Measurements from ENCODE around the gene WDR48.
A peak's percentile ranks its signal among the peaks of the same experiment; 100 is the strongest.
"Not testable (repeated sequence)": the region's sequence is repeated elsewhere in the genome, so short reads cannot be mapped to it uniquely, and the experiment has no call there.

Gene WDR48

DNA sequence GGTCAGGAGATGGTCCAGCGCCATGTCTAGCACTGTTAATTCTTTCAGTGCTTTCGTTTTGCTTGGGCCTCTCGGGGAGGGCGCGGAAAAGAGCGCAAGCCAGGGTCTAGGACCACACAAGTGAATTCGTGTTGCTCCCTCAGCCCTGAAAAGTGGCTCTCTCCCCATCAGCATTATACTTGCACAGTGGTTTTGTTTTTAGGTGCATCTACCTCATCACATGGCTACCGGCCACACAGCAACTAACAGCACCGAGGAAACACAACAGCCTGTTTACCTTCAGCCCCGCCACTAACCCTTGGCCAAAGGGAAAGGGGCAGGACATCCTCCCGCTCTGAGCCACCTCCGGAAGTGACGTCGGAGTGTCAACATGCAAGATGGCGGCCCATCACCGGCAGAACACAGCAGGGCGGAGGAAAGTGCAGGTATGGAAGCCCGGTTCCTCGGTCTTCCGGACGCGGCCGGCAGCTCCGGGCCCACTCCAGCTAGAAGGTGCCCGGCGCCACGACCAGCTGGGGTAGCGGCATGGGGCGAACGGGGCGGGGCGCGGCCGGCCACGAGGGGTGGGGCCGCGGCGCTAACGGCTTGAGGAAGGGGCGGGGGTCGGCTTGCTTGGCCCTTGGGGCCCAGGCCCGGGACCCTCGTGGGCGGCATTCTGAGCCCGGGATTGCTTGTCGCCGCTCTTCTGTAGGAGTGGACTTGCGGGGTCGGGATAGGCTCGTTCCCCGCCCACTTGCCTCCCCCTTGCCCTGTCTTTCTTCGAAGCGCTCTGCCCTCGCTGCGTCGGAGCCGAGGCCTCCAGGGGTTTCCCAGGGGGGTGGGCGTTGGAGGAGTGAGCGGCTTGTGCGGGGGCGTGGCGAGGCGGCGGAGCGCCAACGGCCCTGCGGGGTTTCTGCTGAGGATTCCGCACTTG is at the start of gene WDR48, which contains the start of gene SCN11A:
Gene WDR48 (plus strand): TSS at position 368 of the 913 bp plus-strand sequence. CDS start 10 bp downstream, at position 378.
Gene SCN11A (minus strand): TSS at position 296 of the 913 bp plus-strand sequence. CDS start 101,582 bp downstream, outside the sequence.
- DNase-seq (ENCODE audit: low spot score) = peak; percentile 93
- peak; percentile 98 for FAIRE-seq

DNA sequence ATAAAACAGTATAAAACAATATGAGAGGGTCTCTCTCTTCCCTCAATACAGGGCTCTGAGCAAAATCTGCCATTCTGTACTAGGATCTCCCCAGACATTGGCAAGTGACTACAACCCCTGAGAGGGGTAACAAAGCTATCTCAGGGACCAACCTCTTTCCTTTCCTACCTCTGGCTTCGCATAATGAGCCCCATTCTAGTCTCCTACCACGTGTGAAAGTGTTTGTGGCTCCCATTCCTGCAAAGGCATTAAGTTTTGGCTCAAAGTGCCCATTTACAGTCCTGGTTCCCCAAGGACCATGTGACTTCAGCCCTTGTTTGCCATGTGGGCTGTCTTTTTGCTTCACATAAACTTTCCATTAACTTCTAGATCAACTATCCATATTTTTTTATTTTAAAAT is 46.5 kb upstream of the WDR48 start:
- FAIRE-seq = no peak

DNA sequence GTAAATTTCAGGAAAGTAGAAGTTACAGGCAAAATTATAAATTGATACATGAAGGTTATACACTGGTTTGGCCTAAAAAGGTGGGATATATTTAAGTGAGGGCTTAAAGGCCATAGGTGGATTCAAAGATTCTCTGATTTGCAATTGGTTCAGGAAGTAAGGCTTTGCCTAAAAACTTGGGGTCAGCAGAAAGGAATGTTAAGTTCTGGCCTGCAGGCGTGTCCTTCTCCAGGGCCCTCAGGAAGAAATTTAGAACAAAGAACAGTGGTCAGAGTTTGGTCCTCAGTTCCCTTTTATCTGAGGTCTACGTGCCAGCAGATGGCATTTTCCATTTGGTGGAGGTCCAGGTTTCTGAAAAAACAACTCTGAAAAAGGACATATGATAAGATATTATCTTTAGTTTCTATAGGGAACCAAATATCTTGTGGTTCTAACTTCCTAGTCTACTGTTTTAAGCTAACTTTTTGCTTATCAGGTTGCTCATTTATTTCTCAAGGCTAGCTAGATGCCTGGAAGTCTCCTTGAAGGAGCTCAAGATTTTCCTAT is 40.6 kb upstream of the WDR48 start:
- FAIRE-seq (no peak), DNase-seq (ENCODE audit: low spot score) (no peak)

More for the DNA sequence above, 46.5 kb upstream of the WDR48 start:
- no peak for DNase-seq (ENCODE audit: low spot score)

DNA sequence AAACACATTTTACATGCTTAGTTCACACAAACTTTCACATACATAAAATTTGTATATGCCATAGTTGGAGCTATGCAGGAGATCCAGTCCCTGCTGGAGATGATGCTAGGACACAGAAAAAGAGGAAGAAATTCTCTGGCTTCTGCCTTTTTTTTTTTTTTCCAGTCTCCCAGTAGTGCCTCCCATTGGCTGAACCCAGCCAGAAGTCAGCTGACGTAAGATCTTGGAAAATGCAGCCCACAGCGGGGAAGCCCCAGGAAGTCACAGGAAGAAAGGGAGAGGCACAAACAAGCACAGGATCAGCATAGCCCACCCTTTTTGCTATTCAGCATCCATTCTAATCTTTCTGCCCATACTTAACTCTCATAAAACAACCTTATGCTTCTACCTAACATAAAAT is 38.5 kb upstream of the WDR48 start:
- FAIRE-seq = no peak
- DNase-seq (ENCODE audit: low spot score) = no peak

DNA sequence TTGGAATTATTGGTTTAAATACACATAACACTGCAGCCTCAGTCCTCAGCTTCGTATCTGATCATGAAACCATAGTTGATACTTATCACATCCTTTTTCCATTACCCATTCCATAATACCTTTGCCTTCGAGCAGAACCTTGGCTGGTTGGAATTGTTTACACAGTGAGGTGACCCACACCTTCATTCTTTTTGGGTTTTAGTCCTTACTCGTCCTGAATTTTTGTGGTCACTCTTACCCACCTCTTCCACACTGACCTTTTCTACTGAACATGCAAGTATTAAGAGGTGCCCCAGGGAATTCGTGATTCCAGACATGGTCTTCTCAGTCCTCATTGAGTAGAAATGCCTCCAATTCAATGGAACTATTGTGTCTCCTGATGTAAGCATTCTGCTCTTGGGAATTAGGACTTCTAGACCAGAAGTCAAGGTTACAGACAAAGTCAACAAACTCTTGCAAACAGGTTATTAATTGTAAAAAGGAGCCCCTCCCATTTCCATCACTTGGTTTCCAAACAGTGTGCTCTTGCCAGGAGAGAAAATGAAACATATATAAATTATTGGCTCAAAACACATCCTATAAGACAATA is 37.8 kb upstream of the WDR48 start:
- FAIRE-seq = no peak

DNA sequence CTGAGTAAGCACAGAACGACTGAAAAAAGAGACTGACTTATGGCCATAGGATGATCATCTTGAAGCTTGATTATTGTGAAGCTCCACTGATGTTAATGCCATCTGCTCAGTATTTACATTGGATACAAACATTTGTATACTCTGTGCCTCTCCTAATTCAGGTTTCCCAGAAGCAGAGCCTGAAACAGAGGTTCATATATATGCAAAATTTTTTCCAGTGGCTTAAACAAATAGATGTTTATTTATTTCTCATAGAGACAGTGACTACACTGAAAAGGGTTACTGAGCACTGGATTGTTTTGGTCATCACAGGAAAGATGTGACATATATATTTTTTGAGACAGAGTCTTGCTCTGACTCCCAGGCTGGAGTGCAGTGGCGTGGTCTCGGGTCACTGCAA is 36.4 kb upstream of the WDR48 start:
- FAIRE-seq = no peak
- DNase-seq (ENCODE audit: low spot score) = no peak

More for the DNA sequence above, 37.8 kb upstream of the WDR48 start:
- DNase-seq (ENCODE audit: low spot score) = no peak

DNA sequence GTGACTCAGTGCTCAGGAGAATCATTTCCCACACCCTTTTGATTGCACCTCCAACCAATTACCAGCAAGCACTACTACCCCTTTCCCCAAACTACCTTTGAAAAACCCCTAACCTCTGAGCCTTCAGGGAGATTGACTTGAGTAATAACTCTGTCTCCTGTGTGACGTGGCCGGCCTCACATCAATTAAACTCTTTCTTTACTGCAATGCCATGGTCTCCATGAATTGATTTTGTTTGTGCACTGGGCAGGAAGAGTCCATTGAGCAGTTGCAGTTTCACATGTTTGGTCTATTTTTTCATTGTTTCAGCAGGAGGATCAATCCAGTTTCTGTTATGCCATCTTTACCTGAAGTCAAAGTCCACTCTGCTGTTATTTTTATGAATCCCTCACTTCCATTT is 32.5 kb upstream of the WDR48 start:
- FAIRE-seq = no peak
- DNase-seq (ENCODE audit: low spot score) = no peak

DNA sequence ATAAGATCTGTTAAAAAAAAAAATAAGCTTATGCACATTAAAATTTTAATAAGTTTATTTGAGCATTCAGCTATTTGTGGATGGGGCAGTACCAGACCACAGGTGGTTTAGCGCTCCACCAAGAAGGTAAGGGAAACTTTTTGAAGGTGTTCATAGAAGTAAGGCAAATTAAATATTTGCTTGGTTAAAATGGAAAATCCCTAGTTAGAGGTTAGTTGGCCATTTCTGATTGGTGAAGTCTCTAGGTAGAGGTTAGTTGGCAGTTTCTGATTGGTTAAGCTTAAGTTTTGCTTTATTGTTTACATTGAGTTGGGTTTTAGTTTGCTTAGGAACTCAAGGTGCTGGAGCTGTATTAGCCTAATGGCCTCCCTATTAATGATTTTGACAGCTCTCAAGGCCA is 30.8 kb upstream of the WDR48 start:
- FAIRE-seq = no peak

DNA sequence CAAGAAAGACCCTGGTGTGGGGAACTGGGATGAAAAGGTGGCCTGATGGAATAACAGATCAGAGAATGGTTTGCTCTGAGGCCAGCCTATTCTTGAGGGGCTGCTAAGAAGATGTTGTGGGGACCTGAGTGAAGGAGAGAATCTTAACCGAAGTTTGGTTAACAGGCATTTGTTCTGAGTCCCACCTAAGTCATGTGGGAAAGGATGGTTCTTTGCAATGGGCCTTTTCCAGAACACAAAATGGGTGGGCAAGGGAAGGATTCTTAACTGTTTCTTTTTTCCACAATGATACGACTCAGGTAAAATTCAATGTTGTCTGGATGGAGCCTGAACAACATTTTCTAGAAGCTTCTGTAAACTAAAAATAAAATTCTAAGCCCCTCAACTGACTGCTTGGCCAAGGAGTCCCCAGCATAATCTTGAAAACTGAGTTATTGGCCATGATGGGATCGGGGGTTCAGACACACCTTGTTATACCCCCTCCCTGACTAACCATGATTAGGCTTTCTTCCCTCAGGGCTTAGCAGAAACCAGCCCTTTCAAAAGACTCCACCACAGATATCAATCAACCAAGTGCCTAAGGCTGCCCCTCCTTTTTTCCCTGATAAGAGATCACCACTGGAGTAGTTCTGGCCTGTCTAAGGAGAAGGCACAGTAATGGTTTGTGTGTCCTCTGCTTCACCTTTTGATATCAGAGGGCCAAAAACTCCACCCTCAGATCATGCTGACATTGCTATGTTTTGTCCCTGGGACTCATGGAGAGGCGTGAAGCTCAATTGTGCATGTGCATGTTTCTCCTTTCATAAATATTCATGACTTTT is 30.1 kb upstream of the WDR48 start:
- no peak for FAIRE-seq

More for the DNA sequence above, 30.8 kb upstream of the WDR48 start:
- no peak for DNase-seq (ENCODE audit: low spot score)

DNA sequence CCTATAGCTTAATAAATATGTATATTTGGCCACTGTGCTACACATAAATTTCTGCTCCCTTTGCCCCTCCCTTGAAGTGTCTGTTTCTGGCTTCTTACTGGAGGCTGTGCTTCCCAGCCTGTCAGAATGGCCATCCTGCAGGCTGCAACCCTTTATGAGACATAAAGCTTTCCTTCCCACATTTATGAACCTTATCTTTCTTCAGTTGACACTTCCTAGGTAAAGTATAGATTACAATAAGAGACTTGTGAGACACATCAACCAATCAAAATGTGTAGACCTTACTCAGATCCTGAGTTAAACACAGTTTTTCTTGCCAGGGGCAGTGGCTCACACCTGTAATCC is 29.6 kb upstream of the WDR48 start:
- DNase-seq (ENCODE audit: low spot score) (no peak), FAIRE-seq (no peak)

More for the DNA sequence above, 30.1 kb upstream of the WDR48 start:
- DNase-seq (ENCODE audit: low spot score) = no peak

DNA sequence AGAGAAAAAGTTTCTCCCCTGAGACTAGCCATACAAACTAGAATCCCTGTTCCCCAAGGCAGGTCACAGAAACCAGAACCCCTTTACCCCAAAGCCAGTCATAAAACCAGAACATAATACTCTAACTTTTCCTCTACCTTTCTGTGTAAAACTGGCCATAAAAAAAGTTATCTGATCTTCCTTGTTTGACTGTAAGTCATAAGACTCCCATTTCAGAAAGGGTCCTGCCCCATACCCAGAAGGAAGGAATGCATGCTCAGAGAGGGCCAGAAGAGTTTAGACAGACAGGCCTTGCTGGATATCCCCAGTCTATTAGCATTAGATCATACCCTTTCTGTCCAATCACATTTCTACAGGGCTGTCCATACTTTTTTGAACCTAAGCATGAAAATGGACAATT is 27.3 kb upstream of the WDR48 start:
- DNase-seq (ENCODE audit: low spot score) (no peak), FAIRE-seq (no peak)

DNA sequence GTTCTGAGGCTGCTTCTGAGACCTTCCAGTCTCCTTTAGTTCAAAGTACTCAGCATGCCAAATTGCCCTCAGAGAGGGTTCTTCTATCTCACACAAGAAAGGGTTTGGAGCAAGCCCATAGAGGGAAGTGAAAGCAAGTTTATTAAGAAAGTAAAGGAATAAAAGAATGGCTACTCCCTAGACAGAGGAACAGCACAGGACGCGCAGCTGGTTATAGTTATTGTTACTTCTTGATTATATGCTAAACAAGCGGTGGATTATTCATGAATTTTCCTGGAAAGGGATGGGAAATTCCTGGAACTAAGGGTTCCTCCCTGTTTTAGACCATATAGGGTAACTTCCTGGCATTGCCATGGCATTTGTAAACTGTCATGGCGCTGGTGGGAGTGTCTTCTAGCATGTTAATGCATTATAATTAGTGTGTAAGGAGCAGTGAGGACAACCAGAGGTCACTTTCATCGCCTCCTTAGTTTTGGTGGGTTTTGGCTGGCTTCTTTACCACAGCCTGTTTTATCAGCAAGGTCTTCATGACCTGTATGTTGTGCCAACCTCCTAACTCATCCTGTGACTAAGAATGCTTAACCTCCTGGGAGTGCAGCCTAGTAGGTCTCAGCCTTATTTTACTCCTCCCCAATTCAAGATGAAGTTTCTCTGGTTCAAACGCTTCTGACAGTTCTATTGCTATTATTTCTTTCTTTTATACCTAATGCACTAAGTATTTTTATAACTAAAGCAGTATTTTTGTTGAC is 26.4 kb upstream of the WDR48 start:
- DNase-seq (ENCODE audit: low spot score) (no peak), FAIRE-seq (no peak)

DNA sequence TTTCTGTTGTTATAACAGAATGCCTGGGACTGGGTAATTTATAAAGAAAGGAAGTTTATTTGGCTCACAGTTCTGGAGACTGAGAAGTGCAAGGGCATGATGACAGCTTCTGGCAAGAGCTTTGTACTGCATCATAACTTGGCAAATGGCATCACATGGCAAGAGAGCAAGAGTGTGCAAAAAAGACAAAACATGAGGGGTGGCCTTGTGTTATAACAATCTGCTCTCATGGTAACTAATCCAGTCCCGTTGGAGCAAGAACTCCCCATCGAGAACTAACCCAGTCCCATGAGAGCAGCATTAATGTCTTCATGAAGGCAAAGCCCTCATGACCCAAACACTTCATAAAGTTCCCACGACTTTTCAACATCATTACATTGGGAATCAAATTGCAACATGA is 23.3 kb upstream of the WDR48 start:
- FAIRE-seq = no peak

DNA sequence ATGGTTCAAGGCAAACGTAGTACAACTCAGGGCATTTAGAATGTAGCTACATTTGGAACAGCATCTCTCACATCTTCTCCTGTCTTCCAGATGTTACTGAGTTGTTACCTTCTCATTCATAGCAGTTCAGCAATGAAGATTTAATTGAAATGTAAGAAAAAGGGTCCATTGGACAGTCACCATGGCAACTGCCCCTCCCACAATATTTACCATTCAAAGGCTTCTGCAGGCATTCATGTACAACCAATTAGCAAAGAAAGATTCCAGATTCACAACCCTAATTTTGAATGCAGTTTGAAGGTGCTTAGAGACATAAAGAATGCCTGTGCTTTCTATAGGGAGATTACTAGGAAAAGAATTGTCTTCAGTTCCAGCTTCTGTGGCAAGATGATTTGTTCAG is 22.3 kb upstream of the WDR48 start:
- FAIRE-seq = no peak

More for the DNA sequence above, 23.3 kb upstream of the WDR48 start:
- no peak for DNase-seq (ENCODE audit: low spot score)

DNA sequence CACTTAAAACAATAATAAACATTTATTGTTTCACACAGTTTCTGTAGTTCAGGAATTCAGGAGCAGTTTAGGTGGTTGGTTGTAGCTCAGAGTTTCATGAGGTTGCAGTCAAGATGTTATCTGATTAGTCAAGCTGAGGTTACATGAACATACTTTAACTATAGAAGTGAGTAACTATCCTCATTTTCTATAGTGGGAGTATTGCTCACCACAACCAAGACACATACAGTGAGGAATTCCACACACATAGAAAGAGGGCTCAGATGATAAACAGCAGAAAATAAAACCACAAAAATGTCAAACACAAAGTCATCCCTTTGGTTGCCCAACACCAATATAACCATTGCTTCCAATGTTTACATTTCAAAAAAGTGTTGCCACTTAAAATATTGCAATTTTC is 13.7 kb upstream of the WDR48 start:
- DNase-seq (ENCODE audit: low spot score) (no peak), FAIRE-seq (no peak)

More for the DNA sequence above, 22.3 kb upstream of the WDR48 start:
- DNase-seq (ENCODE audit: low spot score) = no peak

DNA sequence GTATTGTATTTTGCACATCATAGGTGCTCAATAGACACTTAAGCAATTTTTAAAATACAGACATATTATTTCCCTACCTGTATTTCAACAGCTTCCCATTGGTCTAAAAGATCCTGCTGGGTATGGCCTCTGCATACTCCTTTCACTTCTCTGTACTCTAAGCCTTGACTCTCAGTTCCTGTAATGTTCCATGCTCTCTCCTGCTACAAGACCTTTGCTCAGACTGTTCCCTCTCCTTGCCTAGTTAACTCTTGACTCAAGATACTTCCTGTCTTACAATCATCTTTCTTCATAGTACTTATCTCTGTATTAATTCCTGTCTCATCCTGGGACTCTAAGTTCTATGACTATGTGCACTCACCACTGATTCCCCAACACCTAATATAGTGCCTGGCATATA is 1.8 kb upstream of the WDR48 start:
- no peak for DNase-seq (ENCODE audit: low spot score)

DNA sequence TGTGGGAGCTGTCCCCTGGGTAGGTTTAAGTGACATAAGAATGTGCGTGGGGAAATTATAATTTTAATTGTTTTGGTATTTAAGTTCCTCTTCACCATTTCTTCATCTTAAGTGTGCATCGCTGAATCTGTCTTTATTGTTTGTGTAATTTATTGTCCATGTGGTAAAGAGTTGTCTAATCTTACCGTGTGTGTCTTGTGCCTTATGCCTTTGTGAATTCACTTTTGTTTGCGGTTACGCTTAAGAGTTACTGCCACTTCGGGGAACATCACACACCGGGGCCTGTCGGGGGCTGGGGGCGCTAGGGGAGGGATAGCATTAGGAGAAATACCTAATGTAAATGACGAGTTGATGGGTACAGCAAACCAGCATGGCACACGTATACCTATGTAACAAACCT is 767 bp downstream of the WDR48 start:
- no peak for DNase-seq (ENCODE audit: low spot score)
- no peak for FAIRE-seq

More for the DNA sequence above, 1.8 kb upstream of the WDR48 start:
- FAIRE-seq = no peak

DNA sequence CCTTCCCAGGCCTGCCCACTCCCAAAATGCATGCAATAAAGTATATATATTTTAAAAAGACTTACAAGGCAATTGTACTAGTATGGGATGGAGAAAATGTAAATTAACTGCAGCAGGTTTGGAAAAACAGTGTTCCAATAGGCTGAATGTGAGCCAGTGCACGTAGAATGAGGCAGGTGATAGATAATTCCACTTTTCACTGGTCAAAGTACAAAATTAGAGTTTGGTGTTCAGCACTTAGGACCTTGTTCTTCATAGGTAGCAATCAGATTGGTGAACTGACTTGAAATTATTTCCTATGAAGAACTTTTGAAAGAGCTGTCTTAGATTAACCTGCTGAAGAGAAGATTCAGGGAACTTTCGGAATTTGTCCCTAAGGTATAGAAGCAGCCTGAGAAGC is 1.9 kb downstream of the WDR48 start:
- FAIRE-seq = no peak
- DNase-seq (ENCODE audit: low spot score) = no peak

DNA sequence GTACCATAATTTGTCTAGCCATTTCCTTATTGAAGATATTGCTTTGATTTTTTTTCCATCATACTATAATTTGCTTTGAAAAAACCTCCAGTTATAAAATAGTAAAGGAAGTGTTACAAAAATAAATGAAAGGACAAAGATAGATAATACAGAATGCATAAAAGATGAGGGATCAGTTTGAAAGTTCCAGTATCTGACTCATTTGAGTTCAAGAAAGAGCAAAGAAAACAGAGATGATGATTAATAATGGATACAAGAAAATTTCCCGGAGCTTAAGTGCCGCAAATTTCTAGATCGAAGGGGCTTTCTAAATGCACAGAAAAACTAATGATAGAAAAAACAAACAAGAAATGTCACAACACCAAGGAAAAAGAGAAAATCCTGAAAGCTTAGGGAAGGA is 4.3 kb downstream of the WDR48 start:
- DNase-seq (ENCODE audit: low spot score) (no peak), FAIRE-seq (no peak)

DNA sequence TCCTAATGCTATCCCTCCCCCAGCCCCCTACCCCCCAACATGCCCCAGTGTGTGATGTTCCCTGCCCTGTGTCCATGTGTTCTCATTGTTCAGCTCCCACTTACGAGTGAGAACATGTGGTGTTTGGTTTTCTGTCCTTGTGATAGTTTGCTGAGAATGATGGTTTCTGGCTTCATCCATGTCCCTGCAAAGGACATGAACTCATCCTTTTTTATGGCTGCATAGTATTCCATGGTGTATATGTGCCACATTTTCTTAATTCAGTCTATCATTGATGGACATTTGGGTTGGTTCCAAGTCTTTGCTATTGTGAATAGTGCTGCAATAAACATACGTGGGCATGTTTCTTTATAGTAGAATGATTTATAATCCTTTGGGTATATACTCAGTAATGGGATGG is 9.4 kb downstream of the WDR48 start:
- not testable (repeated sequence) for DNase-seq (ENCODE audit: low spot score); FAIRE-seq

DNA sequence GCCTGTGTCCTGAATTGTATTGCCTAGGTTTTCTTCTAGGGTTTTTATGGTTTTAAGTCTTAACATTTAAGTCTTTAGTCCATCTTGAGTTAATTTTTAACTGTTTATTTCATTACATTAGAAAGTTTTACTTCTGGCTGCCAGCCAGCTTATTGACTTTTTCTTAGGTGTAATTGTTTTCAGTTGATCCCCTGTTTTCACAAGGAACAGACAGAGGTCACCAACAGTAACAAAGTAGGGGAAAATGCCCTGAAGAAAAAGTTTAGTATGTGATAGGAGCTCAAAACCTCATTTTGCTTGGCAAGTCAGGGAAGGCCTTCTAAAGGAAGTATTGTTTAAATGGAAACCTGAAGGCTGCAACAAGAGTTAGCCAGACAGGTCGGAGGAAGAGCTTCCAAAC is 10.4 kb downstream of the WDR48 start:
- FAIRE-seq = no peak
- no peak for DNase-seq (ENCODE audit: low spot score)

All from urothelium cell line (cell line).